Mammary epithelial cell (primary cell): Measurements from ENCODE around the gene SPACA1.

Experiments
- EZH2 ChIP-seq: IDR thresholded peaks from 2 replicates; pipeline ENCODE4 v1.6.1; 2012; ENCODE audit warnings: low read length, inconsistent platforms, borderline replicate concordance
- TF ChIP-seq, protein P1 (sequence below), 2 donors: IDR thresholded peaks in 1 of 2; conservative IDR thresholded peaks in 1 of 2; 2 replicates each; pipeline ENCODE4 v1.5.1; 2011 to 2012; ENCODE audit warnings: inconsistent platforms in 2 of 2, low read length in 2 of 2, mild to moderate bottlenecking in 2 of 2, control low read depth in 1 of 2, low read depth in 1 of 2; ENCODE audit not compliant: insufficient read depth in 1 of 2; ENCODE audit errors: extremely low read depth in 1 of 2

DNA sequence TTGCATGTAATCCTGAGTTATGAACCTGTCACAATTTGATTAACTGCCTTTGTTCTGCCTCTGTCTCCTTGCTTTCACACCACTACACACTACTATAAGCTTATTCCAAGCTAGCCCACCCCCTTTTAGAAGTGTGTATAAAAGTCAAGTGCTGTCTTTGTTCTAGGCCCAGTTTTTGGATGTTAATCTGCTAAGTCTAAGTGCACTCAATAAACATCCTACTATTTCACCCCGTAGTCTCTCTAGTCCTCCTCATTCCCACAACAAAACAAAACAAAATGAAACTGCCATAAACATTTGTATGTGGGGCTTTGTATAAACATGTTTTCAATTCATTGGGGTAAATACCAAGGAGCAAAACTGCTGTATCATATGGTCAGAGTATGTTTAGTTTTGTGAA lies 16.1 kb upstream of the SPACA1 start:
- TF ChIP-seq, protein P1, sequence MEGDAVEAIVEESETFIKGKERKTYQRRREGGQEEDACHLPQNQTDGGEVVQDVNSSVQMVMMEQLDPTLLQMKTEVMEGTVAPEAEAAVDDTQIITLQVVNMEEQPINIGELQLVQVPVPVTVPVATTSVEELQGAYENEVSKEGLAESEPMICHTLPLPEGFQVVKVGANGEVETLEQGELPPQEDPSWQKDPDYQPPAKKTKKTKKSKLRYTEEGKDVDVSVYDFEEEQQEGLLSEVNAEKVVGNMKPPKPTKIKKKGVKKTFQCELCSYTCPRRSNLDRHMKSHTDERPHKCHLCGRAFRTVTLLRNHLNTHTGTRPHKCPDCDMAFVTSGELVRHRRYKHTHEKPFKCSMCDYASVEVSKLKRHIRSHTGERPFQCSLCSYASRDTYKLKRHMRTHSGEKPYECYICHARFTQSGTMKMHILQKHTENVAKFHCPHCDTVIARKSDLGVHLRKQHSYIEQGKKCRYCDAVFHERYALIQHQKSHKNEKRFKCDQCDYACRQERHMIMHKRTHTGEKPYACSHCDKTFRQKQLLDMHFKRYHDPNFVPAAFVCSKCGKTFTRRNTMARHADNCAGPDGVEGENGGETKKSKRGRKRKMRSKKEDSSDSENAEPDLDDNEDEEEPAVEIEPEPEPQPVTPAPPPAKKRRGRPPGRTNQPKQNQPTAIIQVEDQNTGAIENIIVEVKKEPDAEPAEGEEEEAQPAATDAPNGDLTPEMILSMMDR (conservative IDR thresholded peaks at IDR 0.05 in 1 of 2, IDR thresholded peaks at IDR 0.05 in 1 of 2; ENCODE audit: extremely low read depth in 1 of 2, insufficient read depth in 1 of 2, low read depth in 1 of 2, low read length in 2 of 2), result no peak
- no peak for TF ChIP-seq EZH2
